Ascending aorta (tissue), 2 donors: Measurements from ENCODE around the gene GADD45B. TPM values are rescaled to one million over a fixed set of nuclear protein-coding genes. Genes with fewer than 3 reads are reported as not detected.

Experiments
- DNase-seq, 2 donors: peaks; one replicate each; pipeline ENCODE4 v3.0.0-alpha.2; 2019; ENCODE audit warnings: low spot score in 2 of 2
- H3K27ac ChIP-seq, 2 donors: fragments of 200-600 bp; sonication (generic); one replicate each; pipeline ENCODE4 v1.5.1; 2016 to 2017; ENCODE audit warnings: mild to moderate bottlenecking in 1 of 2
- H3K27me3 ChIP-seq: fragments of 200-600 bp; sonication (generic); one replicate; pipeline ENCODE4 v1.5.1; 2017
- H3K36me3 ChIP-seq, 2 donors: fragments of 200-600 bp; sonication (generic); one replicate each; pipeline ENCODE4 v1.5.1; 2016
- H3K4me1 ChIP-seq, 2 donors: fragments of 200-600 bp; sonication (generic); one replicate each; pipeline ENCODE4 v1.5.1; 2016 to 2017; ENCODE audit warnings: mild to moderate bottlenecking in 1 of 2
- H3K4me3 ChIP-seq, 2 donors: fragments of 200-600 bp; sonication (generic); one replicate each; pipeline ENCODE4 v1.5.1; 2016 to 2017; ENCODE audit warnings: mild to moderate bottlenecking in 1 of 2
- H3K9me3 ChIP-seq, 2 donors: fragments of 200-600 bp; sonication (generic); one replicate each; pipeline ENCODE4 v1.5.1; 2016
- intact Hi-C: fragments of 100-400 bp; cut with DNase I; formaldehyde crosslinking; loops from one replicate; pipeline ENCODE4 v1.15.1; 2023
- total RNA-seq: library from RNA; depleted of rRNA; stranded (reverse); fragments of >200 nt; gene quantifications from one replicate; pipeline ENCODE4 v1.1.0, GENCODE V29; 2016
- TF ChIP-seq, protein P1 (sequence below), 3 experiments: fragments of 200-600 bp in 2 of 3; fragments of 450-650 bp in 1 of 3; sonication (generic) in 2 of 3; IDR thresholded peaks; one replicate each; pipeline ENCODE4 v1.5.1; 2016 to 2019; ENCODE audit warnings: antibody characterized with exemption in 3 of 3, mild to moderate bottlenecking in 1 of 3, moderate library complexity in 1 of 3

The GADD45B gene
- total RNA-seq, 1 donor from 2014 or later: 514 TPM

DNA sequence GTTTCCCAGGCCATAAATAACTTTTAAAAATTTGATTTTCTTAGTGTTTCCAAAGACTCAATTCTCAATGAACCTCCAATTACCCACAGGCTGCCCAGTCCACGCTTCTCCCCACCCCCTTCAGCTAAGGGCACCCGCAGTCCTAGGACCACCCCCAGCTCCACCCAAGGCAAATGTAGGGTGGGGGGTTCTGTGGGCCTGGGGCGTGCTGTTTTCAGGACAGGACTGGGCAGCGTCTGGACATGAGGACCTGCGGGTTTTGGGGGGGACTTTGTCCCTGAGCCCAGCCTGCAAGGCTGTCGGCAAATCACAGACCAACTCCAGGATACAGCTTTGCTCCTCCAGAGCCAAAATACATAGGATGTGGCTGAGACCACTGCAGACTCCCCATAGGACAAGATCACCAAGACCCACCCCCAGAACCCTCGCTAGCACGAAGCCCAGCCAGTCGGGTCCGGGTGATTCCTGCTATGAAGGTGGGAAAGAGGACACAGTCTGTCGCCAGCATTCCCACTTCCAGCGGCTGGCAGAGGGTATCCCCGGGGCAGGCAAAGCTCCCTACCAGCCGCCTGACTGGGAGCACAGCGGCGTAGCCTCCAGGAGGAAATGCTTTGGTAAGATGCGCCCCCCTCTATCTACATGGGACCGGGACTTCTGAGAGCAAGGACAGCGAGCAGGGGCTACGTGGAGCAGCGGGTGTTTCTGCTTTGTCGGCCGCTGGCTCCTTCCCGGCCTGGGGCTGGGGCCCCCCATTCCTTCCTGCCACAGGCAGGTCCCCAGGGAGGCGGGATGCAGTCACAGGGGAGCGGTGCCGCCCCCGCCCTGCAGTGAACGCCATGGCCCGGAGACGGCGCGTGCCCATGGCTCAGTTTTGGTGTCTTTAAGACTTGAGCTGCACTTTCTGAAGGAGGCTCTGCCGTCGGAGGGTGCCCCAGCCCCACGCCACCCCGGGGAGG, 46.9 kb upstream of the GADD45B start:
- TF ChIP-seq, protein P1, sequence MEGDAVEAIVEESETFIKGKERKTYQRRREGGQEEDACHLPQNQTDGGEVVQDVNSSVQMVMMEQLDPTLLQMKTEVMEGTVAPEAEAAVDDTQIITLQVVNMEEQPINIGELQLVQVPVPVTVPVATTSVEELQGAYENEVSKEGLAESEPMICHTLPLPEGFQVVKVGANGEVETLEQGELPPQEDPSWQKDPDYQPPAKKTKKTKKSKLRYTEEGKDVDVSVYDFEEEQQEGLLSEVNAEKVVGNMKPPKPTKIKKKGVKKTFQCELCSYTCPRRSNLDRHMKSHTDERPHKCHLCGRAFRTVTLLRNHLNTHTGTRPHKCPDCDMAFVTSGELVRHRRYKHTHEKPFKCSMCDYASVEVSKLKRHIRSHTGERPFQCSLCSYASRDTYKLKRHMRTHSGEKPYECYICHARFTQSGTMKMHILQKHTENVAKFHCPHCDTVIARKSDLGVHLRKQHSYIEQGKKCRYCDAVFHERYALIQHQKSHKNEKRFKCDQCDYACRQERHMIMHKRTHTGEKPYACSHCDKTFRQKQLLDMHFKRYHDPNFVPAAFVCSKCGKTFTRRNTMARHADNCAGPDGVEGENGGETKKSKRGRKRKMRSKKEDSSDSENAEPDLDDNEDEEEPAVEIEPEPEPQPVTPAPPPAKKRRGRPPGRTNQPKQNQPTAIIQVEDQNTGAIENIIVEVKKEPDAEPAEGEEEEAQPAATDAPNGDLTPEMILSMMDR (IDR thresholded peaks at IDR 0.05): no peak
- H3K27ac ChIP-seq: peak overlapping the region in 1 of 2 donors; percentile 95
- no peak for DNase-seq
- peaks cover 3 to 21% of the 10 kb centered on the region in 2 donors for H3K36me3 ChIP-seq
- H3K4me1 ChIP-seq: peaks cover 19 to 25% of the 10 kb centered on the region in 2 donors
- intact Hi-C loops: no loop called here
- H3K27me3 ChIP-seq: no peaks in the 10 kb centered on the region
- peak overlapping the region in 1 of 2 donors; percentile 77 for H3K4me3 ChIP-seq
- H3K9me3 ChIP-seq: no peaks in the 10 kb centered on the region

DNA sequence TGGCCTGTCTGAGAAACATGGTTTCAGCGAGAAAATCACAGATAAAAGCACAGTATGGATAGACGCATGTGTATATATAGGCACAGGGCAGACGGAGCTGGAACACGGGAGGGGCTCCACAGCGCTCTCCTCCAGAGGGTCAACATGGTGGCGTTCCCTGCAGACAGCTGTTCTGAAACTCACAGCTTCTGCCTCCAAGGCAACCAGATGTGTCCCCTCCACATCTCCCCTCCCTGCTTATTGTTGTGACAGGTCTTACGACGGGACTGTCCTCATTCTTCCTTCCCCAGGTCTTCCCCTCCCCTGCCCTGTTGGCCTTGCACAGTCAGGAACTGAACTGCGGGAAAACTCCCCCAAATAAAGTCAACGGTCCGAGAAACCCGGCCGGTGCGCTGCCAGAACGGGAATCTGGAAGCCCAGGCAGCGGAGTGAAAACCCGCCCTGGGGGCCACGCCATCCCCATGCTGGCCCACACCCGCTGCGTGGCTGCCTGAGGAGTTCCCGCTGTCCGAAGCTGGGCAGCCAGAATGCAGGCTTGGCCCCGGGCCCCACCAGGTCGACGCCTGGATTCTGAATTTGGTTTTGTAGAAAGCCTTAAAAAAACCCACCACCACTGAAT, 45.9 kb upstream of the GADD45B start:
- TF ChIP-seq, protein P1 (IDR thresholded peaks at IDR 0.05): no peak
- no peaks in the 10 kb centered on the region for H3K9me3 ChIP-seq
- H3K27me3 ChIP-seq: no peaks in the 10 kb centered on the region
- no peak for DNase-seq
- no peak overlapping the region for H3K4me3 ChIP-seq
- intact Hi-C loops: no loop called here
- H3K4me1 ChIP-seq: peaks cover 16 to 20% of the 10 kb centered on the region in 2 donors
- H3K27ac ChIP-seq: no peak overlapping the region
- peaks cover 13 to 31% of the 10 kb centered on the region in 2 donors for H3K36me3 ChIP-seq

DNA sequence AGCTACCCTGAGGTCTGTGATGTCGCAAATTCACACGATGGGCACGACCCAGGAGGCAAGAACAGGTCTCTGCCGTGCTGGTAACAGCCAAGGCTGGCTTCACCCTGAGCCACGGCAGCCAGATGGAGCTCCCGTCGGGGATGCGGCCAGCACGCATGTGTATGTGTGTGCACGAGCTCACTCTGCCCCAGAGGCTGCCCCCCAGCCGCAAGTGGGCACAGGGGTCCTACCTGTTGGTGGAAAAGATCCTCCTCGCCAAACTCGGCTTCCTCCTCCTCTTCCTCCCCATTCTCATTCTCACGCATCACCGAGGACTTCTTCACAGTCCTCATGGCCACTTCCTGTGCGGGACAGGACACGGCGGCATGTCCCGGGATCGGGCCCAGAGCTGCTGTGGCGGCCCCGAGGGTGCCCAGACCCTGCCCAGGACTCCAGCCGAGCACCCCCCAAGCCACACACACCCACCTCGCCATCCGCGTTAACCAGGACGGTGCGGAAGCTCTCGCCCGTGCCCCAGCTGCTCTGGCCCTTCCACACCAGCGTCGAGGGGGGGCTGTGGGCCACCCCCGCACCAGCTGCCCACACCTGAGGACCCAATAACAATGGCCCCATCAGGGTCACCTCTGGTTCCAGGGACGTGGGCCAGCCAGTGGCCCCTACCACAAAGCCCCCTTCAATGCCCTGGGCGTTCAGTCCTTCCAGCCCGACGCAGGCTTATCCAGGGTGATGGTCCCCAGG, 44.4 kb upstream of the GADD45B start:
- TF ChIP-seq, protein P1 (IDR thresholded peaks at IDR 0.05): no peak
- intact Hi-C loops: no loop called here
- Histone ChIP-seq H3K4me1 (peaks cover 7 to 8% of the 10 kb centered on the region in 2 donors), H3K36me3 (peaks cover 13 to 32% of the 10 kb centered on the region in 2 donors), H3K4me3 (no peak overlapping the region), H3K9me3 (no peaks in the 10 kb centered on the region), H3K27ac (no peak overlapping the region), H3K27me3 (no peaks in the 10 kb centered on the region)
- DNase-seq: no peak

DNA sequence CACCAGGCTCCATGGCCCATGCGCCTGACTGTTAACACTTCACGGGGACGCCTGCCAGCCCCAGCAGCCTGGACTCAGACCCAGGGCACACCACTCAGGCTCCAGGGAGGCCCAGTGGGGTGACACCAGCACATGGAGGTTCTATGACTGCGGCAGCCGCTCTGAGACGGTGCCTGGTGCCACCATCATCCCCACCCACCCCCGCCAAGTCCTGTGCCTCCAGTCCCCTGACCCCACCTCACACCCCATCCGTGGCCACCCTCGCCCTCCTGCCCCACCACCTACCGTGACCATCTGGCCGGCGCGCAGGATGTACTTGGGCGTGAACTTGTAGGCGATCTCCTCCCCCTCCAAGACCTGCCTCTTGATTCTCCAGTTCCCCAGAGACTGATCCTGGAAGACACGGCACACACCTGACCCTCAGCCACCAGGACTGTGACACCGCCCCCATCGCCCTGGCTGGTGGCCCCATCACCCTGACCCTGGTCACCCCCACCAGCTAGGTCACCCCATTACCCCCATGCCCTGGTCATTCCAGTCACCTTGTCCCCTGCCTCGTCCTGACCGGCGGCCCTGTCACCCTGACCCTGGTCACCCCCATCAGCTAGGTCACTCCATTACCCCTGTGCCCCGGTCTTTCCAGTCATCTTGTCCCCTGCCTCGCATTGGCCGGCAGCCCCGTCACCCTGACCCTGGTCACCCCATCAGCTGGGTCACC, 43.6 kb upstream of the GADD45B start:
- no peaks in the 10 kb centered on the region for H3K9me3 ChIP-seq
- intact Hi-C loops: no loop called here
- H3K4me1 ChIP-seq: peaks cover 3 to 5% of the 10 kb centered on the region in 2 donors
- H3K36me3 ChIP-seq: peaks cover 18 to 38% of the 10 kb centered on the region in 2 donors
- no peak for DNase-seq
- no peak overlapping the region for H3K27ac ChIP-seq
- TF ChIP-seq, protein P1 (IDR thresholded peaks at IDR 0.05): no peak
- H3K4me3 ChIP-seq: no peak overlapping the region
- H3K27me3 ChIP-seq: no peaks in the 10 kb centered on the region

DNA sequence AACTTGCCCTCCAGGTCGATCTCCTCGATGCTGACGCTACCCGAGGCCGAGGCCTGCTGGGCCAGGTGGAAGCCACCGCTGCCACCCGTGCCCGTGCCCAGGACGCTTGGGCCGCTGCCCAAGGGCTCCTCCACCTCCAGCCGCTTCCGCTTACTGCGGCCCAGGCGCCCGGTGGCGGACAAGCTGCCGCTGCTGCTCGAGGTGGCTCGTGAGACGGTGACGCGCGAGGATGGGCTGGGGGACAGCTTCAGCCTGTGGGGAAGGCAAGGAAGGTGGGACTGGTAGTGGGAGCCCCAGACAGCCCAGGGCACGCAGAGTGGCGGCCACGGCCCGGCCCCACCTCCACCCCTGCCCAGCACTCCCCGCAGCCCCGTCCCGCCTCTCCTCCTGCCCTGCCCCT, 42.1 kb upstream of the GADD45B start:
- TF ChIP-seq, protein P1 (IDR thresholded peaks at IDR 0.05): no peak
- intact Hi-C loops: no loop called here
- no peaks in the 10 kb centered on the region for H3K4me1 ChIP-seq
- H3K4me3 ChIP-seq: no peak overlapping the region
- no peaks in the 10 kb centered on the region for H3K27me3 ChIP-seq
- peaks cover 29 to 42% of the 10 kb centered on the region in 2 donors for H3K36me3 ChIP-seq
- DNase-seq: no peak
- no peaks in the 10 kb centered on the region for H3K9me3 ChIP-seq
- no peak overlapping the region for H3K27ac ChIP-seq
